GM12872 (cell line): ENCODE results near the gene FKBP15.

Source experiments
- CTCF ChIP-seq: IDR thresholded peaks from 3 replicates; pipeline ENCODE4 v1.5.1; 2011; ENCODE audit warnings: low read depth, mild to moderate bottlenecking, low read length, moderate library complexity; ENCODE audit not compliant: insufficient read depth

Gene FKBP15

GRCh38 chr9:113221003-113221799, at the start of gene FKBP15, which contains the start of gene SLC31A1:
FKBP15 (minus strand) TSS chr9:113221277; CDS start chr9:113221243, 34 bp downstream.
SLC31A1 (plus strand) TSS chr9:113221544; CDS start chr9:113256149, 34,605 bp downstream.
- TF ChIP-seq CTCF = no peak

GRCh38 chr9:113269871-113270270, 48.8 kb upstream of the FKBP15 start:
- no peak for TF ChIP-seq CTCF

GRCh38 chr9:113269355-113269754, 48.3 kb upstream of the FKBP15 start:
- no peak for TF ChIP-seq CTCF

GRCh38 chr9:113267911-113268566, 47.0 kb upstream of the FKBP15 start:
- no peak for TF ChIP-seq CTCF

GRCh38 chr9:113266174-113266573, 45.1 kb upstream of the FKBP15 start:
- no peak for TF ChIP-seq CTCF

- no peak for TF ChIP-seq CTCF
These were observed 41.0 kb upstream of the FKBP15 start for GRCh38 chr9:113261917-113262671.

GRCh38 chr9:113258282-113258681, 37.2 kb upstream of the FKBP15 start:
- no peak for TF ChIP-seq CTCF
